MM.1S (cell line): ENCODE measurements around the gene PEAR1.

Source experiments
- CTCF ChIP-seq: fragments of 300-600 bp; sonication (generic); IDR thresholded peaks from 2 replicates; pipeline ENCODE4 v1.5.1; 2016; ENCODE audit warnings: antibody characterized with exemption, low read length, mixed read lengths
- EZH2 ChIP-seq: fragments of 300-600 bp; sonication (generic); optimal IDR thresholded peaks from 2 replicates; pipeline ENCODE3; 2017; ENCODE audit warnings: low read depth, mild to moderate bottlenecking, antibody characterized with exemption, low read length, mixed read lengths
- EZH2phosphoT487 ChIP-seq: fragments of 300-600 bp; sonication (generic); IDR thresholded peaks from 2 replicates; pipeline ENCODE4 v1.6.1; 2018; ENCODE audit warnings: antibody characterized with exemption, low read length

GRCh38 chr1:156894001-156894400 lies 483 bp downstream of the PEAR1 start:
- no peak for TF ChIP-seq CTCF
- TF ChIP-seq EZH2: no peak
- TF ChIP-seq EZH2phosphoT487: no peak
